Measurements from ENCODE around the gene BDP1. TPM values are rescaled to one million over a fixed set of nuclear protein-coding genes. Genes with fewer than 3 reads are reported as not detected.
"Not testable (repeated sequence)": the region's sequence is repeated elsewhere in the genome, so short reads cannot be mapped to it uniquely, and the experiment has no call there.

BDP1 gene
- polyA plus RNA-seq, 1 of the 3 experiments (the other 2 are of a cell fraction): 4.4 TPM

DNA sequence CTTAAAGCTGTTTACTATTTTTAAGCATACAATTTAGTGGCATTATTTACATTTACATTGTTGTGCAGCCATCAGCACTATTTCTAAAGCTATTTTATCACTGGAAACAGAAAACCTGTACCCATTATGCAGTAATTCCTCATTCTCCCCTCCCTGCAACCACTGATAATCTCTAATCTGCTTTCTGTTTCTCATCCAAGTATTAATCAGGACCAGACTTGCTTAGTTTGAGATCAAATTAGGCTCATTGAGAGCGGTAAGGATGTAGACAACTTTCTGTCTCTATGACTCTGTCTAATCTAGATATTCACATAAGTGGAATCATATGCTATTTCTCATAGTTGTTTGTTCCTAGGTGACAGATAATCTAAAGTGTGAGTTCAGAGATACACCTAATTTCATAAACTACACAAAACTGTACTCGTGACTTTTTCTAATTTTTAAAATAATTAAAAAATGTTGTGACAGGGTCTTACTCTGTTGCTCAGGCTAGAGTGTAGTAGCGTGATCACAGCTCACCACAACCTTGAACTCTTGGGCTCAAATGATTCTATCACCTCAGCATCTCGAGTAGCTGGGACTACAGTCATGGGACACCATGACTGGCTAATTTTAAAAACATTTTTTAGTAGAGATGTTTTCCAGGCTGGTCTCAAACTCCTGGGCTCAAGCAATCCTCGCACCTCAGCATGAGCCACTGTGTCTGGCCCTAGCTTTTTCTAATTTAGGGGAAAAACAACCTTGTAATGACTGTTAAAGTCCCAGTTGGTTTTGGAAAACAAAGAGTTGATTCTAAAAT is 37.6 kb downstream of the BDP1 start (continued):
- TF ChIP-seq, protein P1, sequence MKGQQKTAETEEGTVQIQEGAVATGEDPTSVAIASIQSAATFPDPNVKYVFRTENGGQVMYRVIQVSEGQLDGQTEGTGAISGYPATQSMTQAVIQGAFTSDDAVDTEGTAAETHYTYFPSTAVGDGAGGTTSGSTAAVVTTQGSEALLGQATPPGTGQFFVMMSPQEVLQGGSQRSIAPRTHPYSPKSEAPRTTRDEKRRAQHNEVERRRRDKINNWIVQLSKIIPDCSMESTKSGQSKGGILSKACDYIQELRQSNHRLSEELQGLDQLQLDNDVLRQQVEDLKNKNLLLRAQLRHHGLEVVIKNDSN (IDR thresholded peaks at IDR 0.05; ENCODE audit: borderline replicate concordance, low read depth): no peak
- no peak for TF ChIP-seq FOXM1 (IDR thresholded peaks at IDR 0.05; ENCODE audit: low read depth)
- TF ChIP-seq FOXJ3 (CRISPR knock-in tag; IDR thresholded peaks at IDR 0.05): peak; percentile 75; the same call in 1 of the 2 replicates
- TF ChIP-seq MXI1 (IDR thresholded peaks at IDR 0.05; ENCODE audit: low read depth, low read length): 0 out of 2 replicates have a peak, but pooled peaks have one; percentile 20
- TF ChIP-seq CTCF (IDR thresholded peaks at IDR 0.05): no peak
- TF ChIP-seq SMC3 (IDR thresholded peaks at IDR 0.05; ENCODE audit: low read depth, low read length): no peak
- no peak for TF ChIP-seq MEF2A (IDR thresholded peaks at IDR 0.05; ENCODE audit: borderline replicate concordance, low read depth)
- TF ChIP-seq MAX (IDR thresholded peaks at IDR 0.05; ENCODE audit: low read depth): no peak

- not testable (repeated sequence) for H3K4me2 ChIP-seq
- H3K36me3 ChIP-seq (replicated peaks in 1 of 2; ENCODE audit: control insufficient read depth in 1 of 2, insufficient read depth in 2 of 2, low read length in 1 of 2): peaks cover 46 to 78% of the 10 kb centered on the region in 2 experiments
- CTCF ChIA-PET: interaction anchor here (3.7 kb wide), 1 partner anchor 19 kb away, joined by 20 read pairs; no protein-coding TSS in a partner anchor
Measured at GRCh38 chr5:71494202-71494601, 38.8 kb downstream of the BDP1 start.

DNA sequence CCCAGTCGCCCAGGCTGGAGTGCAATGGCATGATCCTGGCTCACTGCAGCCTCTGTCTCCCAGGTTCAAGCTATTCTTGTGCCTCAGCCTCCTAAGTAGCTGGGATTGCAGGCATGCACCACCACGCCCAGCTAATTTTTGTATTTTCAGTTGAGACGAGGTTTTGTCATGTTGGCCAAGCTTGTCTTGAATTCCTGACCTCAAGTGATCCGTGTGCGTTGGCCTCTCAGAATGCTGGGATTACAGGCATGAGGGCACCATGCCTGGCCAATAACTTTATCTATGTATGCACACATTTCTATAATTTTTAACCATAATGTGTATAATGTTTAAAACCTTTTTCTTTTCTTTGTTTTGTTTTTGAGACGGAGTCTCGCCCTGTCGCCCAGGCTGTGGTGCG is 43.3 kb downstream of the BDP1 start:
- H3K36me3 ChIP-seq (replicated peaks in 1 of 2; ENCODE audit: control insufficient read depth in 1 of 2, insufficient read depth in 2 of 2, low read length in 1 of 2): peaks cover 31 to 90% of the 10 kb centered on the region in 2 experiments
- H3K4me3 ChIP-seq (ENCODE audit: low read depth in 2 of 2, low read length in 1 of 2); H4K20me1 ChIP-seq (ENCODE audit: insufficient read depth); H2AFZ ChIP-seq (ENCODE audit: low read depth); H3K9me2 ChIP-seq; H3K27me3 ChIP-seq (ENCODE audit: insufficient read depth); DNase-seq; H3K9ac ChIP-seq; H3K4me2 ChIP-seq; H3K4me1 ChIP-seq (ENCODE audit: control insufficient read depth in 1 of 2, insufficient read depth in 2 of 2, low read depth in 1 of 2, low read length in 1 of 2); H3K9me3 ChIP-seq; H3F3A ChIP-seq (replicated peaks; ENCODE audit: insufficient read depth); H3K79me2 ChIP-seq (ENCODE audit: insufficient read depth); H3K27ac ChIP-seq (ENCODE audit: low read depth in 2 of 2, low read length in 1 of 2); POLR2A ChIA-PET: not testable (repeated sequence)
- CTCF ChIA-PET: interaction anchor here (0.9 kb wide), 1 partner anchor 249 kb away, joined by 3 read pairs; no protein-coding TSS in a partner anchor
- WGBS (ENCODE audit: low lambda C conversion rate): 97% methylated on average over 9 of the region's 9 CpGs

More at GRCh38 chr5:71494202-71494601, 38.8 kb downstream of the BDP1 start:
- H4K20me1 ChIP-seq (ENCODE audit: insufficient read depth); H2AFZ ChIP-seq (ENCODE audit: low read depth); H3K9me2 ChIP-seq; H3K27ac ChIP-seq (ENCODE audit: low read depth in 2 of 2, low read length in 1 of 2); H3K4me3 ChIP-seq (ENCODE audit: low read depth in 2 of 2, low read length in 1 of 2); H3K9me3 ChIP-seq; DNase-seq; H3K4me1 ChIP-seq (ENCODE audit: control insufficient read depth in 1 of 2, insufficient read depth in 2 of 2, low read depth in 1 of 2, low read length in 1 of 2); H3K27me3 ChIP-seq (ENCODE audit: insufficient read depth); POLR2A ChIA-PET; H3K9ac ChIP-seq; H3F3A ChIP-seq (replicated peaks; ENCODE audit: insufficient read depth): not testable (repeated sequence)
- peaks cover 14% of the 10 kb centered on the region for H3K79me2 ChIP-seq (ENCODE audit: insufficient read depth)
- 94% methylated on average over 4 of the region's 4 CpGs for WGBS (ENCODE audit: low lambda C conversion rate)
